ENCODE results near the gene MYO1C. TPM values are rescaled to one million over a fixed set of nuclear protein-coding genes. Genes with fewer than 3 reads are reported as not detected.

Gene MYO1C
- total RNA-seq, 1 donor: 267 TPM

- DNase-seq (ENCODE audit: low read depth): no peak
- H3K4me3 ChIP-seq (ENCODE audit: low read depth, low read length): no peak overlapping the region
- TF ChIP-seq, protein P1, sequence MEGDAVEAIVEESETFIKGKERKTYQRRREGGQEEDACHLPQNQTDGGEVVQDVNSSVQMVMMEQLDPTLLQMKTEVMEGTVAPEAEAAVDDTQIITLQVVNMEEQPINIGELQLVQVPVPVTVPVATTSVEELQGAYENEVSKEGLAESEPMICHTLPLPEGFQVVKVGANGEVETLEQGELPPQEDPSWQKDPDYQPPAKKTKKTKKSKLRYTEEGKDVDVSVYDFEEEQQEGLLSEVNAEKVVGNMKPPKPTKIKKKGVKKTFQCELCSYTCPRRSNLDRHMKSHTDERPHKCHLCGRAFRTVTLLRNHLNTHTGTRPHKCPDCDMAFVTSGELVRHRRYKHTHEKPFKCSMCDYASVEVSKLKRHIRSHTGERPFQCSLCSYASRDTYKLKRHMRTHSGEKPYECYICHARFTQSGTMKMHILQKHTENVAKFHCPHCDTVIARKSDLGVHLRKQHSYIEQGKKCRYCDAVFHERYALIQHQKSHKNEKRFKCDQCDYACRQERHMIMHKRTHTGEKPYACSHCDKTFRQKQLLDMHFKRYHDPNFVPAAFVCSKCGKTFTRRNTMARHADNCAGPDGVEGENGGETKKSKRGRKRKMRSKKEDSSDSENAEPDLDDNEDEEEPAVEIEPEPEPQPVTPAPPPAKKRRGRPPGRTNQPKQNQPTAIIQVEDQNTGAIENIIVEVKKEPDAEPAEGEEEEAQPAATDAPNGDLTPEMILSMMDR (IDR thresholded peaks at IDR 0.05; ENCODE audit: insufficient read depth, low read depth, low read length): no peak
Measured at GRCh38 chr17:1474402-1475189, 17.9 kb downstream of the MYO1C start.

GRCh38 chr17:1473841-1474240, 18.6 kb downstream of the MYO1C start:
- H3K4me3 ChIP-seq (ENCODE audit: low read depth, low read length): no peak overlapping the region
- no peak for DNase-seq (ENCODE audit: low read depth)
- TF ChIP-seq, protein P1 (IDR thresholded peaks at IDR 0.05; ENCODE audit: insufficient read depth, low read depth, low read length): no peak

GRCh38 chr17:1473170-1473569, 19.3 kb downstream of the MYO1C start:
- no peak overlapping the region for H3K4me3 ChIP-seq (ENCODE audit: low read depth, low read length)
- DNase-seq (ENCODE audit: low read depth): no peak
- TF ChIP-seq, protein P1 (IDR thresholded peaks at IDR 0.05; ENCODE audit: insufficient read depth, low read depth, low read length): peak; percentile 13

- DNase-seq (ENCODE audit: low read depth): no peak
- no peak overlapping the region for H3K4me3 ChIP-seq (ENCODE audit: low read depth, low read length)
- TF ChIP-seq, protein P1 (IDR thresholded peaks at IDR 0.05; ENCODE audit: insufficient read depth, low read depth, low read length): no peak
Measured at GRCh38 chr17:1471911-1472821, 20.3 kb downstream of the MYO1C start.

GRCh38 chr17:1471490-1471889, 21.0 kb downstream of the MYO1C start:
- no peak overlapping the region for H3K4me3 ChIP-seq (ENCODE audit: low read depth, low read length)
- no peak for DNase-seq (ENCODE audit: low read depth)
- TF ChIP-seq, protein P1 (IDR thresholded peaks at IDR 0.05; ENCODE audit: insufficient read depth, low read depth, low read length): no peak

DNA sequence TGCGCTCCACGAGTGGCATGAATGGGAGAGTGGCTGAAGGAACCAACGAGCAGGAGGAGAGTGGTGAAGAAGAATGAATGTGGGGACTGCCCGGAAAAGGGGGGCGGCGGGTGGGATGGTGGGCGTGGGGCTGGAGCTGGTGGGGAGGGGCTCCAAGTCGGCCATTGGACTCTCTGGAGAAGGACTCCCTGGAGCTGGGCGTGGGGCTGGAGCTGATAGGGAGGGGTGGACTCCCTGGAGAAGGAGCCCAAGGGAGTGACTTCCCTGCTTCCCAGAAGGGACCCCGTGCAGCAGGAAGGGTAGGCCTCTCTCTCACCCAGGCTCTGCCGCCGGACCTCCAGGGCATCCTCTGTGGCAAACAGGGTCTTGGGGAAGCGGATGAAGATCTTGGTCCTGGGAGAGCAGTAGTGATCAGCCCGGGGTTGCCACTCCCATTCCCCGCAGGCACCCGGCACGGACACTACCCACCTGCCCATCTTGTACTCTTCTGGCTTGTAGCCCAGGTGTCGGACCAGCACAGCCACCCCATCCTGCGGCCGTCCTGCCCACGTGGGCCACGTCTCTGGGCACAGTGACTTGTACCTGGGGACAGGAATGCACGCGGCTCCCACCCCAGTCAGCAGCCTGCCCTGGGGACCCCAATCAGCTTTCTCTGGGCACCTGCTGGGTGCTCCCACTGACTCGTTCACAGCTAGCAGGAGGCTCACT, 21.6 kb downstream of the MYO1C start:
- TF ChIP-seq, protein P1 (IDR thresholded peaks at IDR 0.05; ENCODE audit: insufficient read depth, low read depth, low read length): no peak
- no peak overlapping the region for H3K4me3 ChIP-seq (ENCODE audit: low read depth, low read length)
- DNase-seq (ENCODE audit: low read depth): no peak
